UCSD-AML1 (cell line): ENCODE data around the gene PIGU.
A peak's percentile ranks its signal among the peaks of the same experiment; 100 is the strongest.
"Not testable (repeated sequence)": the region's sequence is repeated elsewhere in the genome, so short reads cannot be mapped to it uniquely, and the experiment has no call there.

Source experiments
- DNase-seq: peaks from one replicate; lab custom pipeline; 2025; ENCODE audit not compliant: unreplicated experiment; lab: John Stamatoyannopoulos, UW

The PIGU gene, protein sequence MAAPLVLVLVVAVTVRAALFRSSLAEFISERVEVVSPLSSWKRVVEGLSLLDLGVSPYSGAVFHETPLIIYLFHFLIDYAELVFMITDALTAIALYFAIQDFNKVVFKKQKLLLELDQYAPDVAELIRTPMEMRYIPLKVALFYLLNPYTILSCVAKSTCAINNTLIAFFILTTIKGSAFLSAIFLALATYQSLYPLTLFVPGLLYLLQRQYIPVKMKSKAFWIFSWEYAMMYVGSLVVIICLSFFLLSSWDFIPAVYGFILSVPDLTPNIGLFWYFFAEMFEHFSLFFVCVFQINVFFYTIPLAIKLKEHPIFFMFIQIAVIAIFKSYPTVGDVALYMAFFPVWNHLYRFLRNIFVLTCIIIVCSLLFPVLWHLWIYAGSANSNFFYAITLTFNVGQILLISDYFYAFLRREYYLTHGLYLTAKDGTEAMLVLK

DNA sequence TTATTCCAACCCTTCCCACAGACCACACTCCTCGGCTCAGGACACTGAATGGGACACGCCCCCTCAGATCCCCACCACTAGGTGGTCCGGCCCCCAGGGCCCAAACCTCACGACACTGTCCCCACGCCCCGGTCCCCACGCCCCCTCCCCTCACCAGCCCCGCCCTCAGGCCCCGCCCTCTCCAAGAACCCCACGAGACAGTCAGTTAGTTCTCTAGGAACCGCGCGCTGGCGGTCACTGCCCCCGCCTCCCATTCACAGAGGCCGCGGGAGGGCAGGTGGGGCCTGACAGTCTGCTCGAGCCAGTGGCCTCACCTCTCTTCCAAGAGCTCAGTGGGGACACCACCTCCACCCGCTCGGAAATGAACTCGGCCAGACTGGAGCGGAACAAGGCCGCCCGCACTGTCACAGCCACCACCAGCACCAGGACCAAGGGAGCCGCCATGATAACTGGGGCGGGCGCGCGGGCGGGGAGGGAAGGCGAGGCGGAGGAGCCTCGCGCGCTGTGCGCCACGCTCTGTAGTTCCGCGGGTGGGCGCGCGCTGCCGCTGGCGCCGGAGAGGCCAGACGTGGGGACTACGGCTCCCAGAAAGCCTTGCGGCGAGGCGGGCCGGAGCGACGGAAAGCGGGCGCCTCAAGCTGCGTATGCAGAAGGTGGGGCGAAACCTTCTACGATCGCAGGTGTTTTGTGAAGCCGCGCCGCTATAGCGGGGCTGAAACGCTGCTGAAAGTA lies at the start of gene PIGU:
Gene PIGU (minus strand): TSS at position 451 of the 732 bp plus-strand sequence. CDS start 7 bp downstream, at position 444.
- peak; percentile 98 for DNase-seq

DNA sequence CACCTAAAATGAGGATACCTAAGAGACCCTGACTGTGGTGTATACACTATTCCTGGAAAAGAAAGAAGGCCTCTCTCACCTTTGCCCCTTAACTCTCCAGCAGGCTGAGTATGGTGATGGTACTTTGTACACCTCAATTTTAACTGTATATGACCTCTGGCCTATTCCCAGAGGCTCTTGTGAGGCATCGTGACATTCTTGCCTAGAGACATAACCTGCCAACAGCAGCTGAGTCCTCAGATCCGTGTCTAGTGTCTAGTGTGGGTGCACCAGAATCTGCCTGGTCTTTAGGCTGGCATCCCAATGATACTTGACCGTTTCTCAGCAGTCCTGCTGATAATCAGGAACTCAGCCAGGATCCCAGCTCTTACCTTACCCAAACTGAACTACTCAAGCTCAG lies 47.3 kb upstream of the PIGU start:
- no peak for DNase-seq

DNA sequence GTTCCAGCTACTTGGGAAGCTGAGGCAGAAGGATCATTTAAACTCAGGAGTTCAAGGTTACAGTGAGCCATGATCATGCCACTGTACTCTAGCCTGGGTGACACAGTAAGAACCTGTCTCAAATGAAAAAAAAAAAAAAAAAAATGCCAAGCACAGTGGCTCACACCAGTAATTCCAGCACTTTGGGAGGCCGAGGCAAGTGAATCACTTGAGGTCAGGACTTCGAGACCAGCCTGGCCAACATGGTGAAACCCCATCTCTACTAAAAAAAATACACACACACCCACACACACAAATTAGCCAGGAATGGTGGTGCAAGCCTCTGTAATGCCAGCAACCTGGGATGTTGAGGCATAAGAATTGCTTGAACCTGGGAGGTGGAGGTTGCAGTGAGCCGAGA lies 45.7 kb upstream of the PIGU start:
- DNase-seq = not testable (repeated sequence)

DNA sequence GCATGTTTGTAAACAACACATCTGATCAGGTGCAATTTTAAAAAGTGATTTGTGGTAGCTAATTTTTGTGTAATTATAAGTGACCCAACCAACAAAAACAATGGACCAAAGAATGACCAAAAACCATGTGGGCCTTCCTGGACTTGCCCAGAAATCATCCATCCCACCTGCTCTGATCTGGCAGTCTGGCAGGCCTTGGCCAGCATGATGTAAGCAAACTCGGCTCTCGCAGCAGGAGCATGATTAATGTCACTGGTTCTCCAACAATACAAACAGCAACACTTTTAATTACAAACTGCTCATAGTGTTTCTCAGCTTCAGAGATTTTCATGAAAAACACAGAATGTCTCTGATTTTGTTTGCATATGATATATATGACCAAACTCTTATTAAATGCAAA lies 43.4 kb upstream of the PIGU start:
- no peak for DNase-seq

DNA sequence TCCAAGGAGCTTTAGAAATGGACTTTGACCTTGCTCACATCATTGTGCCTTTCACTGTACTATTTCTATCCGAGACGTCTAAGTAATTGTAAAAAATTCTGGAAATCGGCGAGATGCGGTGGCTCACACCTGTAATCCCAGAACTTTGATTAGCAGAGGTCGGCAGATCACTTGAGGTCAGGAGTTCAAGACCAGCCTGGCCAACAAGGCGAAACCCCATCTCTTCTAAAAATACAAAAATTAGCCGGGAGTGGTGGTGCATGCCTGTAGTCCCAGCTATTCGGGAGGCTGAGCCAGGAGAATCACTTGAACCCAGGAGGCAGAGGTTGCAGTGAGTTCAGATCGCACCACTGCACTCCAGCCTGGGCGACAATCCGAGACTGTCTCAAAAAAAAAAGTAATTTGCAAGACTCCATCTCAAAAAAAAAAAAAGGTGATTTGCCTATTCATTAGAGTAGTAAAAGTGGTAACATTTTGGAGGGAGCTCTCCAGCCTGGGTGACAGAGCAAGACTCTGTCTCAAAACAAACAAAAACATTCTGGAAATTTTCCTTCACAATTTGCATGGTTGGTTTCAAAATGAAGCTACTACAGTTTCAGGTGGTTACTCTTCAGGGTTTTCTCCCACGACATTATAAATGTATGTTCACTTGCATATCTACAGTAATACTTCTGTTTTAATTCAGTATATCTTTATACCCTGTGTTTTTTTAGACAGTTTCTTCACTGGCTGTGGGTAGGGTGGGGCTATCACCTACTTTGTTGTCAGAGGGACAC lies 42.5 kb upstream of the PIGU start:
- DNase-seq = not testable (repeated sequence)

DNA sequence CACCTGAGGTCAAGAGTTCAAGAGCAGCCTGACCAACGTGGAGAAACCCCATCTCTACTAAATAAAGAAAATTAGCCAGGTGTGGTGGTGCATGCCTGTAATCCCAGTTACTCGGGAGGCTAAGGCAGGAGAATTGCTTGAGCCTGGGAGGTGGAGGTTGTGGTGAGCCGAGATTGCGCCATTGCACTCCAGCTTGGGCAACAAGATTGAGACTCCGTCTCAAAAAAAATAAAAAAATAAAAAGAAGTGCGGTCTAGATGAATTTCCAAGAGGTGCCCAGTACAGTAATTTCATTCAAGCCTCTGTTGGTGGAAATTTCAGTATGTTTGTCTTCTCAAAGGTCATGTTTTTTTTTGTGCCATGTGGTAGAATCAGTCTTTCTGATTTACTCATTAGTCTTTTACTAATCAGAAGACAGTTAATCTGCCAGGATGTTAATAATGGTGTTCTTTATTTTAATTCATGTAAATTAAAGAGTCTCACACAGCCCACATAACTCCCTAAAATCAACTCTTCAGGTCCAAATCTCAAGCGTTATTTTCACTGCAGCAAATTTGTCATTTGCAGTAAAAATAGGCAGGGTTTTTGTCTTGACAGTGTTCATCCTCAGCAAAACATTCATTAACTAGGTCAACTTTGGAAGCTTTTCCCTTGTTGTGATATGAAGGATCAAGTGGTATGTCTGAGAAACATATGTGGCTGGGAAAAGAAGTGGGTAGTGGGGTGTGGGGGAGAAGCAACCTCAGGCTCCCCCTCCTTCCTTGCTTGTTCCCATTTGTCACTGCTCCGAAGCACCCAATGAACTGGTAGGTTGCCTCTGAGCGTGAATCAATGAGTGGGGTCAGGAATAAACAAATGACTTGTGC lies 40.6 kb upstream of the PIGU start:
- no peak for DNase-seq

DNA sequence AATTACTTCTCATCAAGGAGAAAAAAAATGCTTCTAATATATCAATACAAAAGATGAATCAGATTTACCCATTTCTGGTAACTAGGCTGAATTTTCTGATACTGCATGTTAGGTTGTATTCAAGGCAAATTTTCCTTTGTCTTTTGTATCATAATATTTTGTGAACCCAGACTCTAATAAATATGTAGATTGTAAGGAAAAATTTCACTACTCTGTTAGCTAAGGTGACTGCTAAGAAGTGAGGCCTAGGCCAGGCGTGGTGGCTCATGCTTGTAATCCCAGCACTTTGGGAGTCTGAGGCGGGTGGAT lies 40.0 kb upstream of the PIGU start:
- DNase-seq = no peak

DNA sequence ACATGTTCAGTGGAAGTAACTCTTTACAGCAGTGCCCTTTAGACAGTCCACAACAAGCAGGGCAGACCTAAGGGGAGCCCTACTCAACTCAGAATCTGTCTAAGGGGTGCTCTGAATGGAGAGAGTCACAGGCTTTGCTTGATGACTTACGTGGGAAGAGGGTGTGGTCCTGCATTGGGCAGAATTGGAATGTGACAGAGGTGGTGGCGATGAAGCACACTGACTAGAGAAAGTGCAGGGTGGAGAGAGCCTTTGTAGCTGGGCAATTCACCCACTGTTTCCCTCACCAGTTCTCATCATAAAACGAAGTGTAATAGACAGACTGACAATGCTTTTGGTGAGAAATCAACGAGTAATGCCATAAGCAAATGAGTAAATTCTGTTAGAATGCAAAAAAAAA lies 38.5 kb upstream of the PIGU start:
- no peak for DNase-seq

DNA sequence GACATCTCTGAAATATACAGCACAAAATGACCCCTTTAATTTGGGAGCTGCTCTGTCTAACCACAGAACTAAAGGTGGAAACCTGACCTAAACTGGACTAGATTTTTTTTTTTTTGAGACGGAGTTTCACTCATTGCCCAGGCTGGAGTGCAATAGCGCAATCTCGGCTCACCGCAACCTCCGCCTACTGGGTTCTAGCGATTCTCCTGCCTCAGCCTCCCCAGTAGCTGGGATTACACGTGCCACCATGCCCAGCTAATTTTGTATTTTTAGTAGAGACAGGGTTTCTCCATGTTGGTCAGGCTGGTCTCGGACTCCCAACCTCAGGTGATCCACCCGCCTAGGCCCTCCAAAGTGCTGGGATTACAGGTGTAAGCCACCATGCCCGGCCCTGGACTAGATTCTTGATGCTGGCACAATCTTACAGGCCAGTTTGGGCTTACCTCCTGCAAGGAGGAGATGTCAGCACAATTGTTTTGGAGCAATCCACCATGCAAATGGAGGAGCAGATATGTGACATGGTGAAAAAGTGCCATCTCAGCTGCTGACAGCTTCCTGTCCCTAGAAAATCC lies 37.1 kb upstream of the PIGU start:
- not testable (repeated sequence) for DNase-seq

DNA sequence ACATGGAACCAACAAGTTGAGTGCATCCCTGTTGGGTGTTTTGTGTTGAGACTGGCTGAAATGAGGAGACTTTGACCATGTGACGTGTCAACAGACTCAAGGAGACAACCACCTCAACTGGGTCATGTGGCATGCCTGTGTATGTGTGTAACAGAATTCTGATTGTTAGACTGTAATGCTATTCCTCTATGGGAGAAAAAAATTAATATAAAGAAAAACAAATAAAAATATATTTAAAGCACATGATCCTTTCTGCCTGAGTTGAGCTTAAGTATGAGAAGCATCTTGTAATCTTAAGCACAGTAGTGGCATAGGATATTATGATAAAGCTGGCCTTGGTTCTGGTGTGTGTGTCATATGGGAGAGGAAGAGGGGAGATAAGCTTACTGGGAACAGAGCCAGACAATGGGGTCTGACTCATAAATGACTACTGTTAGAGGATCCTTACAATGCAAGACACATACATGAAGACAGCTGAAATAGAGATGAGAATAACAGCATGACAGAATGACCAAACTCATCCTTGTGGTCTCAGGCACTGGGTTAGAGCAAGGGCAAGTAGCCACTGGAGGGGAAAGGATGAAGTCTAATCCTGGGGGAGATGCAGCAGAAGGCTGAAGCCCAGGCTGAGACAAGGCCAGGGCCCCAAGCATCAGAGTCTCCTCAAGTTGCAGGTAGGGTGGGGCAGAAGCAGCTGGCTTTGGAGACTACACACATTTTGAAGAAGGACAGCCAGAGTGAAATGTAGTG lies 36.5 kb upstream of the PIGU start:
- DNase-seq = no peak

DNA sequence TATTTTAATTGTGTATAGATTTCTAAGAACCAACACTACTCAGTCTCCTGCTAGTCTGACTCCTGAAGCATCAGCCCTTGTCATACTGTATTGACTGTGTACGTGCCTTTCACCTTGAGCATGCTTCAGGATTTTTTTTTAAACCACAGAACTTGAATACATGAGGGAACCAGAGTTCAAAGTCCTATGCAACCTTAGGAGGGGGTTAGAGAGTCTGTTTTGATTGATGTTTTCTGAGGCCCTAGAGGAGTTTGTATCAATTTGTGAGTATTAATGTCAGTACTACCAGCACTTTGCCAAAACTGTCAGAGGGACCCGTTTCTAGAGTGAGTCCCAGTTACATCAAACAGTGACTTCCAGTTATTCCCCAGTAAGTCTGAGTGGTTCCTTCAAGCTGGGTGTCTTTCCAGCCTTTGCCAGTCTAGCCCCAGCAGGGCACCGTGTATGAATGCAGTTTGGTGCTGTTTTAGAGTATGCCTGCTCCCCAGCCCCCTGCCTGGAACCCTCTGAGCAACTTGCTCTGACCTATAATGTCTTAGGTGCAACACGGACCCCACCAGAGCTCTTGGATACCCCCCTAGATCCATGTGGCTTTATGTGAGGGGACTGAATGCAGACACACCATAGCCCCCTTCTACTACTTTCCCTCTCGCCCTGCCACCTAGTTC lies 35.8 kb upstream of the PIGU start:
- DNase-seq = no peak

DNA sequence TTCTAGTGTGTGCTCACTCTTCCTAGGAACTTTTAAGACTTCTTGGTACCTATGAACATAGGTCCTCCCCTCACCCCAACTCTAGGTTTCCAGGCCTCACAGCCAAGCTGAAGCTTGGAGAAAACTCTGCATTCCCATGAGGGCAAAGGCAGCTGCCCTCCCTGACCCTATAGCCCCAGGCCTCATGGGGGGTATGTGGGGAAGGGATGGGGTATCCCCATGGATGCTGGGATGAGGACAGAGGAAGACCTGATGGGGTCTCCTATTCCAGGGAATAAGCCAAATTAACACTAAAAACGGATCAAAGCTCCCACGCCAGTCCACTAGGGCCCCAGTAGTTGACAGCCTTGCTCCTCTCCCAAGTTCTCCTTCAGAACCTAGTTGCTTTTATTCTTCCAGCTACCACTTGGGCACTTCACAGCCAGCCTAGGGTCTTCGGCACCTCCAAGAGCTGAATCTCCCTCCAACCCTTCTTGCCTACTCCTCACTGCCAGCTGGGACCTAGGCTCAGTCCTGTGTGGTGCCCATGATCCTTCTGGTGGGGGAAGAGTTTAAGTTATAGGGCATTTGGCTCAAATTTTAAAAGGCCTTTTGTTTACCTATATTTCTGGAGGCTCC lies 35.0 kb upstream of the PIGU start:
- DNase-seq = no peak

DNA sequence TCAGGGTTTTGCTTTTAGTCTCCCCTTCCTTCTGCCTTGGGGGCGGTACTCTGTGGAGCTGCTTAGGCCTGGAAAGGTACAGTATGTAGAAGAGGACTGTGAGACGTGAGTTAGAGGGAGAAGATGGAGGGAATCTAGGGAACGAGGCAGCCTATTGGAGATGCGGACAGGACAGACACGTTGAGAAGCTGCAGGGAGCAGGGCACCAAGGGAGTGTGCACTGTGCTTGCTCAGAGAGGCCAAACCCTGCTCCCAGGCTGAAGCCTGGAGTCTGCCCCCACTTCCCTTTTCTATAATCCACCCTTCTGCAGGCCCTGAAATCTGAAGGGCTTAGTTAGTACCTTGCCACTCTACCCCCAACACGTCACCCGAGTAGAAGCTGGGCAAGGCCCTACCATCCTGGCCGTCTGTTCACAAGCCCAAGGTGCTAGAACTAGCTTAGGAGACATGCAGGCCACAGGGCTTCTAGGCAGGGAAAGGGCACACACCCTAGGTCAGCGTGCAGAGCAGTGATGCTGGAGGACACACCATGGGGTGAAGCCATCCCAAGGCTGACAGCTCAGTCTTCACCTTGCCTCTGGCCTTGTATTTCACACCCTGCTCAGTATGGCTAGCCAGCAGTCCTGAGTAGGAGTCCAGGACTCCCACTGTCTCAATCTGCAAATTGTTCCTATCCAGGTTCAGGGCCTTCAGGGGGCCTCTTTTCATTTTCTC lies 34.1 kb upstream of the PIGU start:
- DNase-seq = no peak

DNA sequence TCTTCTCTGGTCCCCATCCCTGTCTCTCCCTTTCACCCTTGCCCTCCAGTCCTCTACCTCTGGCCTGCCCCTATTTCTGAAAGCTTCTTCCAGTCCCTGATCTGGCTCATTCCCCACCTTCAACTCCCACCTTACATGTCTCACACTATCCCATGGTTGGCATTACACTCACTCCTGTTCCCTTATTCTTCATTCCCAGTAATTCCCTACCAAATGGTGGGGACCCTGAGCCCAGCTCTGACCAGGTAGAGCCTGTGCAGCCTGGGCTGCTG lies 33.6 kb upstream of the PIGU start:
- DNase-seq = no peak

DNA sequence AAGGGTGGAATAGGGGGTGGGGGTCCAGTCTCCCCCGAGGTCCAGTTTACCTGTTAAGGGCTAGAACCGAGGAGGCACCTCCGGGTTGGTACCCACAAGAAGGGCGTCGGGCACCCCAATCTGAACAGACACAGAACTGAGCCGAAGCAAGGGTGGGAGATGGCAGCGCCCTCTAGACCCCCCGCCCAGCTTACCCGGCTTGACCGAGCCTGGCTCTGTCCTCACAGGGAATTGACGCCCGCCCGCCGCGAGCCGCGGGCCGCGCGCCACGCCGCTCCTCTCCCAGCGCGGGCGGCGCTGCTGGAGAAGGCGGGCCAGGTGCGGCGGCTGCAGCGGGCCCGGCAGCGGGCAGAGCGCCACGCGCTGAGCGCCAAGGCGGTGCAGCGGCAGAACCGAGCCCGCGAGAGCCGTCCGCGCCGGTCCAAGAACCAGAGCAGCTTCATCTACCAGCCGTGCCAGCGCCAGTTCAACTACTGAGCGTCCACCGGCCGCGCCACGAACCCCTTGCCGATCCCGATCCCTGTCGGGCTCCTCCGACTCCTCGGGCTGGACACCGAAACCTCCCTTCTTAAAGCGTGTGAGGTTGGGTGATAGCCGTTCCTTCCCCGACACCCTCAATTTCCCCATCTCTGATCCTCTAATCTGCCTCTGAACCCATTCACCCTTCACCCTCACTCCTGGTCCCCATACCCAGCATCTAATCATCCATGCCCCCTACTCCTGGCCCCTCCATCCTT lies 33.1 kb upstream of the PIGU start:
- no peak for DNase-seq

DNA sequence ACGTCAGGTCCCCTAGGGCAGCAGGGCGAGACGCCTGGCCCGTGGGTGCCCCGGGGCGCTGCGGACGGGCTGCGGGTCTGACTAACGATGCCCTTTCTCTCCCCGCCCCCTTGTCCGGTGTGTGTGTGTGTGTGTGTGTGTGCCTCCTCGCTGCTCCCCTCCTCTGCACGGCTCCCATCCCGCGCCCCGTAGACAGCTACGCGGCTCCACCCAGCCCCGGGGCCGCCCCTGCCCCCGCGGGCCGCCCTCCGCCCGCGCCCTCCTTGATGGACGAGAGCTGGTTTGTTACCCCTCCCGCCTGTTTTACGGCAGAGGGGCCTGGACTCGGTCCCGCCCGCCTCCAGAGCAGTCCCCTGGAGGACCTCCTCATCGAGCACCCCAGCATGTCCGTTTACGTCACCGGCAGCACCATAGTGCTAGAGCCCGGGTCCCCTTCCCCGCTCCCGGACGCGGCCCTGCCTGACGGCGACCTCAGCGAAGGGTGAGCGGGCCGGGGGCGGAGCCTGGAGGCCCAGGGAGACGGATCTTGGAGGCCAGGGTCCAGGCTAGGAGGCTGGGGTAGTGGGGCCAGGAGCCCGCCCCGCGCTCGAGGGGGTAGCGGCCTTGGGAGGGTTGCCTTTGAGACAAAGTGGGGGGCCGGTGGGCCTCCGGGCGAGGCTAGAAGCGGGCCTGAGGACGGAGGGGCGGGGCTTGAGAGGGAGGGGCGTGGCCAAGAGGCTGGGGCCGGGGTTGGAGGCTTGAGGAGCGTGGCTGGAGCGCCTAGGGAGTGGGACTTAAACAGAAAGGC lies 32.3 kb upstream of the PIGU start:
- DNase-seq = peak; percentile 85

DNA sequence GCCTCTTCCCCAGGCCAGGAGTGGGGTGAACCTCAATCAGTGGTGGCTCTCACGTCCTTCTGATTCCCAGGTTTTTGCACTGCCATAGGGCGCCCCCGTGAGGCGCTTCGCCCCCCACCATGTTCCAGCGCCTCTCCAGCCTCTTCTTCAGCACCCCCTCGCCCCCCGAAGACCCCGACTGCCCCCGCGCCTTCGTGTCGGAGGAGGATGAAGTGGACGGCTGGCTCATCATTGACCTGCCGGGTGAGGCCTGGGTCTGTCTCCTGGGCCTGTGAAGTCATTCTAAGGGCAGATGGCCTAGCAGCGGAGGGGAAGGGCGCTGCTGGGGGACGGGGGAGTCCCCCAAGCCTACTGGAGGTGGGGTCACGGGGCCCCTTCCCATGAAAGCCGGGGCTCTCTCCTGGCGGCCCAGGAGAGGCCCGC lies 31.7 kb upstream of the PIGU start:
- peak; percentile 69 for DNase-seq
